H1 (cell line): Measurements from ENCODE around the gene GALE. TPM values are rescaled to one million over a fixed set of nuclear protein-coding genes. Genes with fewer than 3 reads are reported as not detected.

Experiments
- CTCF ChIA-PET: fragments of 300-600 bp; sonication (Branson Sonifier 250); formaldehyde crosslinking; loops from one replicate; lab custom pipeline; 2021; ENCODE audit not compliant: partially characterized antibody; lab: Charles Lee
- POLR2A ChIA-PET: fragments of 300-600 bp; sonication (Branson Sonifier 250); formaldehyde crosslinking; loops from one replicate; lab custom pipeline; 2021; ENCODE audit warnings: inconsistent platforms; ENCODE audit not compliant: partially characterized antibody; lab: Charles Lee
- DNase-seq, 2 experiments: peaks; one replicate each; pipeline versions ENCODE4 v3.0.0 to v3.0.0-alpha.2; 2010 to 2022; ENCODE audit warnings: low spot score in 2 of 2, low read depth in 1 of 2, mixed read lengths in 1 of 2
- FAIRE-seq: peaks from 2 replicates; lab custom pipeline; 2011; peaks lifted over from hg19 to GRCh38; lab: Jason Lieb, UNC
- H2AFZ ChIP-seq: 2 replicates; pipeline ENCODE4 v1.8.1; 2012; ENCODE audit warnings: low read length, inconsistent platforms
- H2AK5ac ChIP-seq: 2 replicates; pipeline ENCODE4 v1.6.1; 2013; ENCODE audit warnings: low read depth, low read length
- H2BK120ac ChIP-seq: replicated peaks from 2 replicates; pipeline ENCODE3; 2013; ENCODE audit warnings: low read depth, low read length, inconsistent platforms
- H2BK12ac ChIP-seq: 2 replicates; pipeline ENCODE4 v1.6.1; 2013; ENCODE audit warnings: low read depth, low read length
- H2BK15ac ChIP-seq: 2 replicates; pipeline ENCODE4 v1.6.1; 2013; ENCODE audit warnings: low read length
- H2BK20ac ChIP-seq: 2 replicates; pipeline ENCODE4 v1.6.1; 2013; ENCODE audit warnings: low read length
- H2BK5ac ChIP-seq: 2 replicates; pipeline ENCODE4 v1.6.1; 2013; ENCODE audit warnings: low read depth, low read length
- H3K14ac ChIP-seq: 2 replicates; pipeline ENCODE4 v1.6.1; 2013; ENCODE audit warnings: inconsistent platforms; ENCODE audit not compliant: insufficient read length
- H3K18ac ChIP-seq: 2 replicates; pipeline ENCODE4 v1.6.1; 2013; ENCODE audit warnings: low read length; ENCODE audit errors: extremely low read depth
- H3K23ac ChIP-seq: 2 replicates; pipeline ENCODE4 v1.6.1; 2013; ENCODE audit warnings: inconsistent platforms; ENCODE audit not compliant: insufficient read length
- H3K23me2 ChIP-seq: 2 replicates; pipeline ENCODE4 v1.6.1; 2013; ENCODE audit warnings: low read depth, low read length
- H3K27ac ChIP-seq: 2 replicates; pipeline ENCODE4 v1.6.1; 2011; ENCODE audit warnings: low read depth, low read length, inconsistent platforms
- H3K27me3 ChIP-seq, 4 experiments: replicated peaks in 1 of 4; 1 replicate in 1 of 4; 2 replicates in 3 of 4; pipeline versions ENCODE4 v1.6.1 to v1.8.1; 2011 to 2013; ENCODE audit warnings: low read length in 3 of 4, mild to moderate bottlenecking in 3 of 4, inconsistent platforms in 2 of 4, mixed read lengths in 2 of 4, moderate library complexity in 1 of 4; ENCODE audit not compliant: control insufficient read depth in 3 of 4, insufficient read depth in 3 of 4; ENCODE audit errors: extremely low read depth in 1 of 4
- H3K36me3 ChIP-seq, 4 experiments: 2 replicates each; pipeline versions ENCODE4 v1.6.1 to v1.8.1; 2011 to 2013; ENCODE audit warnings: mild to moderate bottlenecking in 4 of 4, low read length in 3 of 4, moderate library complexity in 2 of 4, control low read depth in 1 of 4, inconsistent platforms in 1 of 4; ENCODE audit not compliant: insufficient read depth in 4 of 4, control insufficient read depth in 2 of 4
- H3K4ac ChIP-seq: replicated peaks from 2 replicates; pipeline ENCODE3; 2013; ENCODE audit warnings: low read length, low read depth, mixed read lengths, inconsistent platforms; ENCODE audit not compliant: insufficient read length
- H3K4me1 ChIP-seq, 4 experiments: replicated peaks in 1 of 4; 1 replicate in 1 of 4; 2 replicates in 3 of 4; pipeline versions ENCODE4 v1.6.1 to v1.8.1; 2011 to 2013; ENCODE audit warnings: low read length in 3 of 4, inconsistent platforms in 2 of 4, mixed read lengths in 1 of 4; ENCODE audit not compliant: insufficient read depth in 4 of 4, control insufficient read depth in 3 of 4
- H3K4me2 ChIP-seq, 2 experiments: 2 replicates each; pipeline versions ENCODE4 v1.6.1 to v1.8.1; 2011 to 2013; ENCODE audit warnings: low read depth in 2 of 2, low read length in 2 of 2, control low read depth in 1 of 2, inconsistent platforms in 1 of 2, mild to moderate bottlenecking in 1 of 2; ENCODE audit not compliant: insufficient read depth in 1 of 2
- H3K4me3 ChIP-seq, 4 experiments: fragments of 200-600, 300-600 bp in 1 of 4; sonication (generic), shearing (Covaris generic), sonication (Bioruptor Twin) in 1 of 4; 2 replicates each; pipeline versions ENCODE4 v1.5.1 to v1.8.1; 2011 to 2016; ENCODE audit warnings: low read length in 4 of 4, low read depth in 3 of 4, control low read depth in 2 of 4, inconsistent platforms in 2 of 4, mild to moderate bottlenecking in 2 of 4, mixed read lengths in 1 of 4, moderate library complexity in 1 of 4; ENCODE audit not compliant: insufficient read depth in 2 of 4; ENCODE audit errors: extremely low read depth in 1 of 4
- H3K56ac ChIP-seq: replicated peaks from 2 replicates; pipeline ENCODE3; 2013; ENCODE audit warnings: low read depth, mild to moderate bottlenecking, mixed read lengths, low read length, inconsistent platforms; ENCODE audit not compliant: insufficient read length
- H3K79me1 ChIP-seq: 2 replicates; pipeline ENCODE4 v1.6.1; 2013; ENCODE audit warnings: low read depth, low read length, control low read depth
- H3K79me2 ChIP-seq, 2 experiments: 2 replicates each; pipeline versions ENCODE4 v1.6.1 to v1.8.1; 2012 to 2013; ENCODE audit warnings: low read length in 2 of 2, mild to moderate bottlenecking in 2 of 2, inconsistent platforms in 1 of 2; ENCODE audit not compliant: insufficient read depth in 2 of 2, control insufficient read depth in 1 of 2
- H3K9ac ChIP-seq, 4 experiments: replicated peaks in 1 of 4; 1 replicate in 1 of 4; 2 replicates in 3 of 4; pipeline versions ENCODE4 v1.6.1 to v1.8.1; 2011 to 2013; ENCODE audit warnings: low read depth in 3 of 4, low read length in 3 of 4, control low read depth in 2 of 4, mild to moderate bottlenecking in 2 of 4, moderate library complexity in 2 of 4, inconsistent platforms in 1 of 4; ENCODE audit errors: extremely low read depth in 1 of 4
- H3K9me3 ChIP-seq, 2 experiments: 2 replicates each; pipeline versions ENCODE4 v1.6.1 to v1.8.1; 2012 to 2013; ENCODE audit warnings: mild to moderate bottlenecking in 2 of 2, moderate library complexity in 2 of 2, control low read depth in 1 of 2, inconsistent platforms in 1 of 2, low read depth in 1 of 2, low read length in 1 of 2, mixed read lengths in 1 of 2; ENCODE audit not compliant: insufficient read depth in 2 of 2
- H4K20me1 ChIP-seq, 2 experiments: replicated peaks in 1 of 2; 2 replicates each; pipeline versions ENCODE3 to v1.8.1; 2011 to 2013; ENCODE audit warnings: inconsistent platforms in 2 of 2, low read length in 2 of 2, mild to moderate bottlenecking in 1 of 2; ENCODE audit not compliant: insufficient read depth in 2 of 2, control insufficient read depth in 1 of 2
- H4K5ac ChIP-seq: 2 replicates; pipeline ENCODE4 v1.6.1; 2013; ENCODE audit warnings: low read length, low read depth, mixed read lengths, inconsistent platforms; ENCODE audit not compliant: insufficient read length
- H4K8ac ChIP-seq: 2 replicates; pipeline ENCODE4 v1.8.0; 2013; ENCODE audit warnings: mild to moderate bottlenecking, moderate library complexity, low read length, inconsistent platforms; ENCODE audit not compliant: insufficient read depth; ENCODE audit errors: extremely low read depth
- H4K91ac ChIP-seq: replicated peaks from 2 replicates; pipeline ENCODE3; 2013; ENCODE audit warnings: low read length, mixed read lengths, inconsistent platforms; ENCODE audit not compliant: insufficient read length
- CBX5 ChIP-seq: fragments of 300-800, 300-1000 bp; sonication (generic); IDR thresholded peaks from 2 replicates; pipeline ENCODE4 v1.7.1; 2016; ENCODE audit warnings: antibody characterized with exemption, low read length, low read depth
- CHD2 ChIP-seq: IDR thresholded peaks from 2 replicates; pipeline ENCODE4 v1.6.1; 2012; ENCODE audit warnings: low read length, improper control_type of control experiment
- CREB1 ChIP-seq: IDR thresholded peaks from 2 replicates; pipeline ENCODE4 v1.6.1; 2012; ENCODE audit warnings: inconsistent platforms
- EGR1 ChIP-seq: IDR thresholded peaks from 2 replicates; pipeline ENCODE4 v1.6.1; 2011; ENCODE audit warnings: low read depth, low read length, borderline replicate concordance
- EZH2 ChIP-seq: fragments of 200-600 bp; sonication (generic); IDR thresholded peaks from 2 replicates; pipeline ENCODE4 v1.7.1; 2012; ENCODE audit warnings: low read depth, mild to moderate bottlenecking, moderate library complexity, low read length, inconsistent platforms; ENCODE audit not compliant: severe bottlenecking
- GABPA ChIP-seq: IDR thresholded peaks from 2 replicates; pipeline ENCODE4 v1.6.1; 2011; ENCODE audit warnings: mild to moderate bottlenecking, low read length, moderate library complexity, borderline replicate concordance; ENCODE audit not compliant: insufficient read depth
- JUN ChIP-seq: IDR thresholded peaks from 2 replicates; pipeline ENCODE4 v1.6.1; 2011; ENCODE audit warnings: low read depth, mild to moderate bottlenecking, improper control_type of control experiment, low read length
- KDM1A ChIP-seq: fragments of 200-600, 300-600 bp; sonication (generic); IDR thresholded peaks from 2 replicates; pipeline ENCODE4 v1.7.1; 2016; ENCODE audit warnings: mild to moderate bottlenecking, low read length, borderline replicate concordance
- NANOG ChIP-seq: IDR thresholded peaks from 2 replicates; pipeline ENCODE4 v1.6.1; 2011; ENCODE audit warnings: low read length, low read depth, mild to moderate bottlenecking, inconsistent platforms; ENCODE audit not compliant: insufficient read depth, poor library complexity, severe bottlenecking
- PHF8 ChIP-seq: fragments of 200-600 bp; sonication (generic); conservative IDR thresholded peaks from 2 replicates; pipeline ENCODE4 v1.7.1; 2012; ENCODE audit warnings: low read depth, mild to moderate bottlenecking, inconsistent platforms, low read length, moderate library complexity
- SP1 ChIP-seq: IDR thresholded peaks from 2 replicates; pipeline ENCODE4 v1.6.1; 2011; ENCODE audit warnings: low read depth, low read length
- SP2 ChIP-seq: IDR thresholded peaks from 2 replicates; pipeline ENCODE4 v1.6.1; 2012; ENCODE audit warnings: mild to moderate bottlenecking, low read length, inconsistent platforms
- TEAD4 ChIP-seq: IDR thresholded peaks from 2 replicates; pipeline ENCODE4 v1.6.1; 2012; ENCODE audit warnings: low read depth, low read length, inconsistent platforms, mixed read lengths
- WGBS, 2 experiments: shearing (Covaris generic) in 1 of 2; methylation state at CpG; one replicate each; pipeline versions ENCODE4 v1.1.6 to v1.1.7; 2013 to 2015; ENCODE audit warnings: low lambda C conversion rate in 2 of 2, mixed read lengths in 2 of 2, inconsistent platforms in 1 of 2, low coverage in 1 of 2, missing lambda C conversion rate in 1 of 2; ENCODE audit not compliant: insufficient replicate concordance in 2 of 2, insufficient coverage in 1 of 2, insufficient read length in 1 of 2; ENCODE audit errors: extremely low coverage in 1 of 2, missing lambda C conversion rate in 1 of 2; 5-methylcytosine and 5-hydroxymethylcytosine counted together
- polyA plus RNA-seq, 7 experiments: library from polyadenylated mRNA; depleted of rRNA in 3 of 7; stranded (reverse) in 5 of 7; unstranded in 2 of 7; fragments of >200 nt in 5 of 7; fragments of 200-250 nt in 2 of 7; gene quantifications; 1 replicate in 5 of 7; 2 replicates in 1 of 7; 4 replicates in 1 of 7; pipeline versions ENCODE4 v1.2.1 to v1.2.3, GENCODE V29; 2011 to 2013; ENCODE audit warnings: missing spikeins in 2 of 7, mixed read lengths in 2 of 7
- total RNA-seq: library from RNA; stranded (reverse); fragmentation: NEBNext Ultra II Directional; extraction: Animal tissue kit (Norgen Biotek cat#: 25700); gene quantifications from 2 replicates; pipeline ENCODE4 v1.2.1, GENCODE V29; 2021

Gene GALE
- total and polyA plus RNA-seq, 2 of the 8 experiments (the other 6 are each of a cell fraction or from before 2014, with no cell fraction given): 26.0 to 33.9 TPM

GRCh38 chr1:23759277-23759676, 41.3 kb downstream of the GALE start:
- no peak overlapping the region for H2BK5ac ChIP-seq
- no peak overlapping the region for H4K8ac ChIP-seq
- CTCF ChIA-PET: interaction anchor here (0.6 to 1.1 kb wide), 5 partner anchors 11 to 1227 kb away, joined by 3 to 5 read pairs (median 3); partner anchors contain the start of gene FUCA1
- peaks cover 5 to 17% of the 10 kb centered on the region in 2 experiments for H4K20me1 ChIP-seq
- H3K14ac ChIP-seq: no peak overlapping the region
- H3K27me3 ChIP-seq: no peaks in the 10 kb centered on the region
- H3K56ac ChIP-seq: no peak overlapping the region
- H3K36me3 ChIP-seq: peaks cover 30 to 72% (median 57%) of the 10 kb centered on the region in 4 experiments
- no peak overlapping the region for H4K91ac ChIP-seq
- H3K23me2 ChIP-seq: no peaks in the 10 kb centered on the region
- TF ChIP-seq SP2 (no peak), KDM1A (no peak), EGR1 (no peak), GABPA (no peak), PHF8 (no peak), CBX5 (no peak), CREB1 (no peak), TEAD4 (no peak), EZH2 (no peak), NANOG (no peak), SP1 (no peak), CHD2 (no peak), JUN (no peak)
- H2BK20ac ChIP-seq: no peak overlapping the region
- no peak overlapping the region for H2AK5ac ChIP-seq
- WGBS, 2 experiments: 96% methylated on average over 4 of the region's 4 CpGs; no CpG with 5 or more reads in 1 of the 2 experiments
- H3K4me1 ChIP-seq: no peaks in the 10 kb centered on the region
- H3K18ac ChIP-seq: no peak overlapping the region
- H3K79me2 ChIP-seq: no peaks in the 10 kb centered on the region
- peaks cover 4% of the 10 kb centered on the region; the same call in 1 of the 2 replicates for H3K79me1 ChIP-seq
- H2AFZ ChIP-seq: no peak overlapping the region
- no peak overlapping the region for H3K4me3 ChIP-seq
- POLR2A ChIA-PET: interaction anchor here (1.8 kb wide), 1 partner anchor 10 kb away, joined by 4 read pairs; no protein-coding TSS in a partner anchor
- DNase-seq (no peak), FAIRE-seq (no peak)
- H3K9me3 ChIP-seq: no peaks in the 10 kb centered on the region
- no peak overlapping the region for H3K4ac ChIP-seq
- H3K27ac ChIP-seq: no peak overlapping the region
- H2BK120ac ChIP-seq: no peak overlapping the region
- H3K4me2 ChIP-seq: no peak overlapping the region
- no peak overlapping the region for H2BK15ac ChIP-seq
- H3K9ac ChIP-seq: no peak overlapping the region
- H3K23ac ChIP-seq: no peak overlapping the region
- H4K5ac ChIP-seq: no peak overlapping the region
- H2BK12ac ChIP-seq: no peak overlapping the region
